Measurements from ENCODE around the gene EOMES.

EOMES gene

DNA sequence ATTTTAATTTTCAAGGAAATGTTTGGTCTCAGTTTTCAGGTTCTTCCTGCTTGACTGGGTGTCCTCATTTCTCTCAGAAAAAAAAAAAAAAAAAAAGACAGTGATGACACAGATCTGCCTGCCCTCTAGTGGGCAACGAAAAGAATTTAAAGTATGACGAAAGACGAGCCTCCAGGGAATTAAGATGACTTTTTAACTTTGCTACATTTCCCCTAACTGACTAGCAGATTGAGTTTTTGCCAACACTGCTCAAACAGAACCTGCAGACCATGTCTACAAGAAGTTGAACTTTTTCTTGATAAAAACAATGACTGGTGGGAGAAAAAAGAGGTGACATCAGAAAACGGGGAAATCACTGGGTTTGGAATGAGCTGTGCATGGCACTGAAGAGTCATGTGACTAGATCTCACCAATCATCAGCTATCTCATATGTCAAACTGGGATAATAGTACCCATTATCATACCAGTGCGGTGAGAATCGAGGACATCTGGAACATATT, 40.8 kb downstream of the EOMES start:
- in situ Hi-C loops (cut with MboI; ENCODE audit: low sequenced_read_pairs): no loop called here

DNA sequence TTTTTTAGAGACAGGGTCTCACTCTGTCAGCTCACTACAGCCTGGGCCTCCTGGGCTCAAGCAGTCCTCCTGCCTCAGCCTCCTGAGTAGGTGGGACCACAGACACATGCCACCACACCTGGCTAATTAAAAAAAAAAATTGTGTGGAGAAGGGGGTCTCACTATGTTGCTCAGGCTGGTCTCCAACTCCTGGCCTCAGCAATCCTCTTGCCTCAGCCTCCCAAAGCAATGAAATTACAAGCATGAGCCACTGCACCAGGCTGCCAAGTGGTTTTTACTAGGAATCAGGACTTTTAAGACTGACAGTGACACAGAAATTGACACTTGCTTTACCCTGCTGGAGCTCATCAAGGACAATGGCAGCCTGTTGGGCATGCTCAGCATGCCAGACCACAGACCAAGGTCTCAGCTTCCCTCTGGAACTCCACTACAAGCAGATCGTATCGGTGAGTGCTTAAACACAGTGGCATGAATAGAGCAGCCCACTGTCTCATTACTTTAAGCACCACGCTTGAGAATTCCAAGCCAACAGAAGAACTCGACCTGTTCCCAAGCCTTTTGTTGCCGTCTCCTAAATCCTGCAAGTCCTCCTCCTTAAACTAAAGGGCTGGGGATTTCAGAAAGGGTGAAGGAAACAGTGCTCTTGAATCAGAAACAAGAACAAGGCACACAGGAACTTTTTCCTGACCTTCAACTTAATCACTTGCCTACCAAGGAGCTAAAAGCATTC, 41.4 kb downstream of the EOMES start:
- in situ Hi-C loops (cut with MboI; ENCODE audit: low sequenced_read_pairs): no loop called here

DNA sequence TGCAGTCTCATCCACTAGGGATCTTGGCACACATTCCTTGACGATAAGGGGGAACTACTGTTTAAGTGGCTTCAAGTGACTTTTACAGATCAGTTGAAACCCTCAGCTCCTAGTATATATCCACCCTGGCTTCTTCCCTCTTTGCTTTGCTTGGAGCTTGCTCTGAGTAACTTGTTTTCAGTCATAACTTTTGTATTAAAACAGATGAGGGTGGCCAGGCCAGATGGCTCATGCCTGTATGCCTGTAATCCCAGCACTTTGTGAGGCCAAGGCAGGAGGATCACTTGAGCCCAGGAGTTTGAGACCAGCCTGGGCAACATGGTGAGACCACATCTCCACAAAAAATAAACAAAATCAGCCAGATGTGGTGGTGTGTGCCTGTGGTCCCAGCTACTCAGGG, 42.4 kb downstream of the EOMES start:
- in situ Hi-C loops (cut with MboI; ENCODE audit: low sequenced_read_pairs): no loop called here

DNA sequence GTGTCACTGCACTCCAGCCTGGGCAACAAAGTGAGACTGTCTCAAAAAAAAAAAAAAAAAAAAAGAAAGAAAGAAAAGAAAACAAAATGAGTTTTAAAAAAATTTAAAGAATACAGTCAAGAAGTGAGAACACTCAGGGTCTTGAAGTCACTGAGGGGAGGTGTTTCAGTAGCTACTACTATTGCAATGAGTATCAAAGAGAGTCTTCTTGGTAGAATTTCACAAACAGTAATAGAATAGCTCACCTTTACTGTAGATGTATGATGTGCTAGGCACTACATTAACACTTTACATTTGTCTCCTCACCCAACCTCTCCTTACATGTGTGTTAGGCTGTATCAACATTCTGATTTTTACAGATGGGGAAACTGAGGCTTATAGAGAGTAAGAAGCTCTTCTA, 43.9 kb downstream of the EOMES start:
- in situ Hi-C loops (cut with MboI; ENCODE audit: low sequenced_read_pairs): no loop called here

DNA sequence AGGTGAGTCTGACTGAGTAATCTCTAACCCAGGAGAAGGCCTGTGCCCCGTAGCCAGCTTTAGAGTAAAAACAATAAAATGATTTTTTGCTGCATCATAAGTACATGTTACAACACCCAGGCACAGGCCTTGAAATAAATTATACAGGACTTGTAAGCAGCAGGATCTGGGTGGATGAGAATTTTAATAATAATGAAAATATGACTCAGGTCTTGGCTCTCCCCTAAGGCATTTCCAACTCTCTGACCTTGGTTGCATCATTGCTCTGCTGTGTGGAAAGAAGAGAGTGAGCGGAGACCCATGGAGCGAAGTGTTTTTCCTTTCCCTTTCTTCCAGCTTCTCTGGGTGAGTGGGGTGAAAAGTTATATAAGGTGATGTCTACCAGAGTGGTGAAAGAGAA, 44.6 kb downstream of the EOMES start:
- in situ Hi-C loops (cut with MboI; ENCODE audit: low sequenced_read_pairs): no loop called here

DNA sequence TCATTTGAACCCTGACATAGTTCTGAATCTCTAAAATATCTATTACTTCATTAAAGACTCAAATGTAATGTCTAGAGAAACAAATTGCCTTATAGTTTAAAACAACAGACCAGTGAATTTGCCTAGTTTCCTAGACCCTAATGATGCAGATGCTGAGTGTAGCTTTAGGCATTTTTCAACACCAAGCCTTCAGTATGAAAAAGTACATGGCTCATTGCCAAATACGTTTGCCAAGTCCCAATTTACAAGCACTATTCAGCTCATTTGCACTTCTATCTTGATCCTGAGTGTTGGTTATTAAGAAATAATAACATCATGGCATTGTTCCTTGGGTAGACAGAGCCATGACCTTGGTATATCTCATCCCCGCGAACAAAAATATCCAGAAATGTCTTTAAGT, 46.8 kb downstream of the EOMES start:
- in situ Hi-C loops (cut with MboI; ENCODE audit: low sequenced_read_pairs): no loop called here

DNA sequence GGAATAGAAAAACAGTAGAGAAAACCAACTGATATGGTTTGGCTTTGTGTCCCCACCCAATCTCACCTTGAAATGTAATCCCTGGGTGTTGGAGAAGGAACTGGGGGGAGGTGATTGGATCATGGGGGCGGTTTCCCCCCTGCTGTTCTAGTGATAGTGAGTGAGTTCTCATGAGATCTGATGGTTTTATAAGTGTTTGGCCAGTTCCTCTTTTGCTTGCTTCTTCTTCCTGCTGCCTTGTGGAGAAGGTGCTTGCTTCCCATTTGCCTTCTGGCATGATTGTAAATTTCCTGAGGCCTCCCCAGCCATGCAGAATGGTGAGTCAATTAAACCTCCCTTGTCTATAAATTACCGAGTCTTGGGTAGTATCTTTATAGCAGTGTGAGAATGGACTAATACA, 48.4 kb downstream of the EOMES start:
- in situ Hi-C loops (cut with MboI; ENCODE audit: low sequenced_read_pairs): no loop called here

DNA sequence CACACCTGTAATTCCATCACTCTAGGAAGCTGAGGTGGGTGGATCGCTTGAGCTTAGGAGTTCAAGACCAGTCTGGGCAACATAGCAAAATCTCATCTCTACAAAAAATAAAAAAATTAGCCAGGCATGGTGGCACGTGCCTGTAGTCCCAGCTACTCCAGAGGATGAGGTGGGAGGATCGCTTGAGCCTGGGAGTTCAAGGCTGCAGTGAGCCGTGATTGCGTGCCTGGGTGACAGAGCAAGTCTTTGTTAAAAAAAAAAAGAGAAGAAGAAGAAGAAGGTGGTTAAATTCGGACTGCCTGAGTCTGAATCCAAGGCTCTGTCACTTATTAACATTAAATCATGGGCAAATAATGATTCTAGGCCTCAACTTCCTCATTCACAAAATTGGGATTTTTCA, 51.0 kb downstream of the EOMES start:
- in situ Hi-C loops (cut with MboI; ENCODE audit: low sequenced_read_pairs): no loop called here

DNA sequence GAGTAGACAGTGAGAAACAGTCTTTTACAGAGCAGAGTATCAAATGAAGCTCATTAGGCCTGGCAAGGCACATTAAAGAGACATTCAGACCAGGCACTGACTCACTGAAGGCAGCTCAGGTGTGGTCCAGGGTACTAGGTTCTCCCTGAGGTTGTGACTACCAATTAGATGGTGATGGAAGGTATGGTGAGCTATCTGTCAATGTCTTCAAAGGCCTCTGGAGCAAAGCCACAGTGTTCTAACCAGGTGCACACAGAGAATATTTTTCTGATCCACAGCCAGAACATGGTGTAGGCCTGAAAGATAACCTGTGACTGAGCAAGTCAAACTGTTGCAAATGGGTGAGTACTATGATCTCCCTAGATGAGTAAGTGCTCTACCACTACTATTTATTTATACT, 51.5 kb downstream of the EOMES start:
- in situ Hi-C loops (cut with MboI; ENCODE audit: low sequenced_read_pairs): no loop called here

DNA sequence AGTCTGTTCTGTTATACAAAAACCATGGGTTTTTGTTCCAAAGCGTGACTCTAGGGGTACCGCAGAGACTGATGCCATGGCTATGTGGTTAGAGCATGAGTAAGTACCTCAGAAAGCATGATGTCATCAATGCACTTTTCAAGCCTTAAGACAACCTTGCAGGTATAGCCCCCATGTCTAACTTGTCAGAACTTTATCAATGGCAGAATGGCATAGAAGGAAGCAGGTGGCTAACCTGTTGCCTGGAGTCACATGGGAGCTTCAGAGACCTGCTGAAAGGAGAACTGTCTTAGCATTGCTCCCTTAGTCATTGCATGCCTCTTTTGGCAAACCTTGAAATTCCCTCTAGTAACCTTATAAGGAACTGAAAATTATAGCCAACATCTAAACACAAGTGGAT, 52.5 kb downstream of the EOMES start:
- in situ Hi-C loops (cut with MboI; ENCODE audit: low sequenced_read_pairs): no loop called here

DNA sequence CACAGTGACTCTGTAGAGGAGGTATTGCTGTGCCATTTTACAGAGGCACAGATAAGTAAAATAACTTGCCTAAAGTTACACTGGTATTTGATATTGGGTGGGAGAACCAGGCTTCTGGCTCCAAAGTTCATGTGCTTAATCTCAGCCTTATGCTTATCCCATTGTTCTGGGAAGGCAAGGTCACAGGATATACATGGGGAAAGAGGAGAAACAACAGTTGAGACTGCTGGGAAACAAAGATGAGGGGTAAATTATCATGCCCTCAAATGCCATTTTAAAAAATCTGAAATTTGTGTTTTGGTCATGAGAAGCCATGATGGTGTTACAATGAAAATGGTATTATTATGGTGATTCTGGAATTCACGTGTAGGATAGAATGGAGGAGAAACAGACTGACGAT, 54.4 kb downstream of the EOMES start:
- in situ Hi-C loops (cut with MboI; ENCODE audit: low sequenced_read_pairs): no loop called here

DNA sequence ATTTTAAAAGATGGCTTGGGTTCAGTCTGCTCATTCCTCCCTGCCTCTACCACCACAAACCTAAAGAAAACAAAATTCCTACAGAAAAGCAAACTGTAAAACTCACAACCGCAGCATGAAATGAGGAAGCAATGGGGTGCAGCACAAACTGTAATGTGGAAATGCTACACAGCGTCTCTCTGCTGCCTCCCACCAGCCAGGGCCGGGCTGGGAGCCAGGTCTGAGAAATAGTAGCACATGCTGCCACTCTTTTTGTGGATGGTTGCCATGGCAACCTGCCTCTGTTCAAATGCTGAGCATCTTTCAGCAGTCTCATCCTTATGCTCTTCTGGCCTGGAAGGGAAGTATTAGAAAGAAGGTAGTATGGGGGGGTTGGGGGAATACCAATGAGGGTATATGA, 55.4 kb downstream of the EOMES start:
- in situ Hi-C loops (cut with MboI; ENCODE audit: low sequenced_read_pairs): no loop called here

DNA sequence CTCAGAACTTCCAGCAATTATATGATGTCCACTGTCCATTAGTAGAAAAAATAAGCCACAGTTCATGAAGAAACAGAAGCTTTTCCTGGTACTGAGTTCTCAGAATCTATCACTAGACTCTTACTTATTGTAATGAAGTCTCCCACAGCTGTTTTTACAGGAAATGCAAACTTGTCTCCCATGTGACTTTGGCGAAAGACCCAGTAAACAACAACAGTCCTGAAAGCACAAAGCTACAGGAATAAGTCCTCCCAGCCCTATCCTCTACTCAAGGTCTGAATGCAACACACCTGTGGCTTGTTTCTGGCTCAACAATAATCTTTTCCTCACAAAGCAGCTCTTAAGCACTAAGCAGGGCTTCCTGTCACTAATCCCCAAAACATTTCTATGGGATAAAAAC, 55.9 kb downstream of the EOMES start:
- in situ Hi-C loops (cut with MboI; ENCODE audit: low sequenced_read_pairs): no loop called here
